Fibroblast of lung (primary cell): ENCODE data around the gene VPS54.

ENCODE experiments used
- CTCF ChIP-seq, 2 donors: IDR thresholded peaks in 1 of 2; conservative IDR thresholded peaks in 1 of 2; 1 replicate in 1 of 2; 2 replicates in 1 of 2; pipeline ENCODE4 v1.5.1; 2011 to 2012; ENCODE audit warnings: low read length in 2 of 2, control low read depth in 1 of 2, inconsistent platforms in 1 of 2, low read depth in 1 of 2, mild to moderate bottlenecking in 1 of 2
- EZH2 ChIP-seq: IDR thresholded peaks from 2 replicates; pipeline ENCODE4 v1.5.1; 2012; ENCODE audit warnings: low read length, control low read depth, mild to moderate bottlenecking; ENCODE audit errors: missing control alignments

- TF ChIP-seq CTCF (conservative IDR thresholded peaks at IDR 0.05 in 1 of 2, IDR thresholded peaks at IDR 0.05 in 1 of 2; ENCODE audit: low read depth in 1 of 2, low read length in 2 of 2) (no peak), EZH2 (no peak)
Measured at GRCh38 chr2:63871864-63872263, 147.4 kb downstream of the VPS54 start.
